ENCODE data around the gene CAMK1D. TPM values are rescaled to one million over a fixed set of nuclear protein-coding genes. Genes with fewer than 3 reads are reported as not detected.

CAMK1D gene
- total and polyA plus RNA-seq, 11 donors = 1.4 to 16.0 (median 2.5) TPM

- Histone ChIP-seq H3K36me3 (no peaks in the 10 kb centered on the region), H3K27ac (no peak overlapping the region), H3K9me3 (no peaks in the 10 kb centered on the region), H3K4me1 (peaks cover 0 to 13% (median 0%) of the 10 kb centered on the region in 12 donors), H3K4me3 (no peak overlapping the region), H3K27me3 (peaks cover 0 to 4% (median 0%) of the 10 kb centered on the region in 9 donors)
- WGBS, 4 donors = 92 to 96% (median 95%) methylated on average over 14 of the region's 14 CpGs
- DNase-seq (no peak), ATAC-seq (no peak)
- TF ChIP-seq CTCF (IDR thresholded peaks at IDR 0.05) (no peak), POLR2A (IDR thresholded peaks at IDR 0.05) (no peak)
- intact Hi-C loops (cut with DNase I) = no loop called here
Observed at GRCh38 chr10:12423896-12424295, 74.5 kb downstream of the CAMK1D start.

GRCh38 chr10:12427276-12427675, 77.9 kb downstream of the CAMK1D start:
- Histone ChIP-seq H3K27ac (no peak overlapping the region), H3K4me3 (no peak overlapping the region), H3K4me1 (peaks cover 0 to 6% (median 0%) of the 10 kb centered on the region in 12 donors), H3K36me3 (no peaks in the 10 kb centered on the region), H3K9me3 (no peaks in the 10 kb centered on the region), H3K27me3 (peaks cover 0 to 9% (median 0%) of the 10 kb centered on the region in 9 donors)
- DNase-seq (no peak), ATAC-seq (no peak)
- intact Hi-C loops (cut with DNase I) = no loop called here
- WGBS, 4 donors = 91 to 96% (median 95%) methylated on average over 8 of the region's 8 CpGs
- no peak for TF ChIP-seq POLR2A (IDR thresholded peaks at IDR 0.05)
- no peak for TF ChIP-seq CTCF (IDR thresholded peaks at IDR 0.05)

GRCh38 chr10:12428447-12429135, 79.2 kb downstream of the CAMK1D start:
- Histone ChIP-seq H3K27ac (no peak overlapping the region), H3K4me1 (peaks cover 0 to 6% (median 0%) of the 10 kb centered on the region in 12 donors), H3K9me3 (no peaks in the 10 kb centered on the region), H3K27me3 (peaks cover 0 to 12% (median 0%) of the 10 kb centered on the region in 9 donors), H3K4me3 (no peak overlapping the region), H3K36me3 (no peaks in the 10 kb centered on the region)
- intact Hi-C loops (cut with DNase I) = no loop called here
- WGBS, 4 donors = 86 to 88% (median 88%) methylated on average over 16 of the region's 16 CpGs
- TF ChIP-seq CTCF (IDR thresholded peaks at IDR 0.05) (no peak), POLR2A (IDR thresholded peaks at IDR 0.05) (no peak)
- DNase-seq (no peak), ATAC-seq (no peak)

GRCh38 chr10:12430406-12430982, 81.1 kb downstream of the CAMK1D start:
- Histone ChIP-seq H3K4me3 (no peak overlapping the region), H3K4me1 (peaks cover 0 to 6% (median 0%) of the 10 kb centered on the region in 12 donors), H3K27me3 (peaks cover 0 to 12% (median 0%) of the 10 kb centered on the region in 9 donors), H3K27ac (no peak overlapping the region), H3K9me3 (no peaks in the 10 kb centered on the region), H3K36me3 (no peaks in the 10 kb centered on the region)
- WGBS, 4 donors = 74 to 83% (median 80%) methylated on average over 9 to 11 of the region's 11 CpGs
- intact Hi-C loops (cut with DNase I) = no loop called here
- DNase-seq (no peak), ATAC-seq (no peak)
- TF ChIP-seq POLR2A (IDR thresholded peaks at IDR 0.05) = no peak
- no peak for TF ChIP-seq CTCF (IDR thresholded peaks at IDR 0.05)

Data from heart left ventricle (tissue), 16 donors.